Measurements from ENCODE around the gene NOX5. TPM values are rescaled to one million over a fixed set of nuclear protein-coding genes. Genes with fewer than 3 reads are reported as not detected.

The NOX5 gene
- total RNA-seq, 3 donors from 2014 or later (not counting 1 experiment from before 2014, with no cell fraction given) = 0.20 TPM; not detected in 2

DNA sequence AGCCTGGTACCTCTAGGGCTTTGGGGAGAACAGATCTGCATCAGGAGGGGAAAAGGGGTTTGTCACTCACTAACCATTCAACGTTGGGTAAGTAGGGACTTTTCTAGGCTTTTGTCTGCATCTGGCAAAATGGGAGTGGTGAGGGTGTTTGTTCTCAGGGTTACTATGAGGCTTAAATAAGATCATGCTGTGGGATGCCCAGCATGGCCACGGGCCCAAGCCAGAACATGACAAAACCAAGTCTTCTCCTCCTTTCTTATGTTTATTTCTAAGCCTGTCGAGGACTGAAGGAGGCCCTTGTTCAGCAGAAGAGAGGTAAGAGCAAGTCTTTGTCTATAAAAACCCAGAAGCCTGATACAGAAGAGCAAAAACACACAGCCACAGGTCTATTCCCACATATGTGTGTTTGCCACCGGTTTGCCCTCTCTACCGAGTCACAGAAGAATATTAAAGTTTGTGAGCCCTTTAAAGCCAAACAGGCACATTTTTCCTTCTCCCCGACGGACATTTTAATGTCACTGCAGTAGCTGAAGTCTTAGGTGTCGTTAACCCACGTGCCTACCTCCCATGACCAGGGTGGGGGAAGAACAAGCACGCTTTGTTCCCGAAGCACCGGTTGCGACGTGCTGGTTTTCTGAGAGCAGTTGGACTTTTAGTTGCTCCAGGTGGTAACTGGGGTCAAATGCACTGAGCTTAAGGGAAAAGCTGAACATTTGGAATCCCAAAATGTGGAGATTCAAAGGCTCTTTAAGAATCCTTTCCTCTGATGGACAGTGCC is 72.1 kb downstream of the NOX5 start:
- Histone ChIP-seq H3K27ac (ENCODE audit: low read length) (no peak overlapping the region), H3K4me1 (ENCODE audit: control insufficient read depth, insufficient read depth, low read length) (no peaks in the 10 kb centered on the region), H3K4me3 (ENCODE audit: low read length) (no peak overlapping the region), H3K27me3 (ENCODE audit: control insufficient read depth, insufficient read depth, low read length) (no peaks in the 10 kb centered on the region), H3K36me3 (ENCODE audit: control insufficient read depth, insufficient read depth, low read length) (no peaks in the 10 kb centered on the region), H3K9me3 (ENCODE audit: control insufficient read depth, insufficient read depth, low read length) (no peaks in the 10 kb centered on the region)
- TF ChIP-seq, protein P1, sequence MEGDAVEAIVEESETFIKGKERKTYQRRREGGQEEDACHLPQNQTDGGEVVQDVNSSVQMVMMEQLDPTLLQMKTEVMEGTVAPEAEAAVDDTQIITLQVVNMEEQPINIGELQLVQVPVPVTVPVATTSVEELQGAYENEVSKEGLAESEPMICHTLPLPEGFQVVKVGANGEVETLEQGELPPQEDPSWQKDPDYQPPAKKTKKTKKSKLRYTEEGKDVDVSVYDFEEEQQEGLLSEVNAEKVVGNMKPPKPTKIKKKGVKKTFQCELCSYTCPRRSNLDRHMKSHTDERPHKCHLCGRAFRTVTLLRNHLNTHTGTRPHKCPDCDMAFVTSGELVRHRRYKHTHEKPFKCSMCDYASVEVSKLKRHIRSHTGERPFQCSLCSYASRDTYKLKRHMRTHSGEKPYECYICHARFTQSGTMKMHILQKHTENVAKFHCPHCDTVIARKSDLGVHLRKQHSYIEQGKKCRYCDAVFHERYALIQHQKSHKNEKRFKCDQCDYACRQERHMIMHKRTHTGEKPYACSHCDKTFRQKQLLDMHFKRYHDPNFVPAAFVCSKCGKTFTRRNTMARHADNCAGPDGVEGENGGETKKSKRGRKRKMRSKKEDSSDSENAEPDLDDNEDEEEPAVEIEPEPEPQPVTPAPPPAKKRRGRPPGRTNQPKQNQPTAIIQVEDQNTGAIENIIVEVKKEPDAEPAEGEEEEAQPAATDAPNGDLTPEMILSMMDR (IDR thresholded peaks at IDR 0.05) = no peak
- Mint-ChIP-seq H3K27ac (no peak overlapping the region), H3K27me3 (ENCODE audit: low read depth in 2 of 2) (peaks cover 21 to 28% of the 10 kb centered on the region in 2 donors), H3K9me3 (no peaks in the 10 kb centered on the region), H3K4me1 (no peaks in the 10 kb centered on the region), H3K4me3 (no peak overlapping the region), H3K36me3 (no peaks in the 10 kb centered on the region)
- ATAC-seq = no peak
- intact Hi-C loops (cut with micrococcal nuclease) = no loop called here
- DNase-seq = no peak
- 83% methylated on average over 14 of the region's 14 CpGs for WGBS (ENCODE audit: insufficient coverage)

DNA sequence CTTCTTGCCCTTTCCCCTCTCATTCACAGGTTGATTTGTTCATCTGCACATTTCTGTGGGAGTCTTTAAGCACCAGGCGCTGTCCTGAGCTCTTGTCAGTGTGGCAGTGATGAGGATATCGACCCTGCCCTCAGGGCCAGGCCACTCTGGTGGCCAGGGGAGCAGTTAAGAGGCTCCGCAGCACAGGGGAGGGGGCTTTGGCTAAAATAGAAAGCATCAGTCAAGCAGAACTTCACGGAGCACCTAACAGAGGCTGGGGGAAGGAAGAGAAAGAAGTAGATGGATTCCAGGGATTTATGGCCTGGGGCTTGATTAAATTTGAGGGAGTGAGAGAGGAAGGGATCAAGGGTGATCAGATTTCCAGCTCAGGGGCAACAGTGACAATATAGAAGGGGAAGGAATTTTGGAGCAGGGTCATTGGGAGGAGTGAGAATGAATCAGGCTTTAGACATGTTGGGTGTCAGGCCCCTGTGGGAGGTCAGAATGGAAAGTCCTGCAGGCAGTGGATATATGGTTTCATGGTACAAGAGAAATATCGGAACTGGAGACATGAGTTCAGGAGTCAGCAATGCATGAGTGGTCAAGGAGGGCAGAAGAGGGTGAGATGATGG is 73.0 kb downstream of the NOX5 start:
- no peak overlapping the region for H3K4me3 Mint-ChIP-seq
- Histone ChIP-seq H3K27ac (ENCODE audit: low read length) (no peak overlapping the region), H3K4me3 (ENCODE audit: low read length) (no peak overlapping the region), H3K27me3 (ENCODE audit: control insufficient read depth, insufficient read depth, low read length) (no peaks in the 10 kb centered on the region), H3K36me3 (ENCODE audit: control insufficient read depth, insufficient read depth, low read length) (no peaks in the 10 kb centered on the region), H3K9me3 (ENCODE audit: control insufficient read depth, insufficient read depth, low read length) (no peaks in the 10 kb centered on the region), H3K4me1 (ENCODE audit: control insufficient read depth, insufficient read depth, low read length) (no peaks in the 10 kb centered on the region)
- no peaks in the 10 kb centered on the region for H3K4me1 Mint-ChIP-seq
- peaks cover 23 to 28% of the 10 kb centered on the region in 2 donors for H3K27me3 Mint-ChIP-seq (ENCODE audit: low read depth in 2 of 2)
- intact Hi-C loops (cut with micrococcal nuclease) = no loop called here
- WGBS (ENCODE audit: insufficient coverage) = 95% methylated on average over 5 of the region's 5 CpGs
- ATAC-seq (no peak), DNase-seq (no peak)
- H3K36me3 Mint-ChIP-seq = no peaks in the 10 kb centered on the region
- no peak overlapping the region for H3K27ac Mint-ChIP-seq
- no peaks in the 10 kb centered on the region for H3K9me3 Mint-ChIP-seq
- TF ChIP-seq, protein P1 (IDR thresholded peaks at IDR 0.05) = no peak

DNA sequence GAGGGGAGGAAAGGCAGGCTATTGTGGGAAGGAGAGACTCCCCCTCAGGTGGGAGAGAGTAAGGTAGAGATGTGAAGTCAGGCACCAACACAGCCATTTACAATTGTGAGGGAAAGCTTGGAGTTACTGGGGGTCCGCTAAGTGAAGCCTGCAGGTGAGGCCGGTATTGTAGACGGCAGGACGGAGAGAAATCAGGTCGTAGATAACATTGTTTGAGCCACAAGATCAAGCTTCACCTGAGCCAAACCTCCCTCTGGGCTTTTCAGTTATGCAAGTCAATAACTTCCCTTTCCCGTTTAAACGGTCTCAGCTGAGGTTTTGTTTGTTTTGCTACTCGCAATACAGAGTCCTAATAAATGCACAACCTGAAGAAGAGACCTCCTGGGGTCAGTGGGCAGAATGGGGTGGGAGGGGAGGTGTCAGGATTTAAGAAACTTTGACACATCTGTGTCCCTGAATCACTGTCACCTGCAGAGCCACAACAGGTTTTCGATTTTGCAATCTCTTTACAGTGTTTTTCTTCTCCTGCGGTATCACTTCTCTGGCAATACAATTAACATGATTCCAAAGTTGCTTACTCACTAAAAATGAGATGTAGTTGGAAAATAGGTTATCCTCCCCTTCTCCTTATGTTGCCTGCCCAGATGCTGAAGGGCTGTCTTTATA is 73.9 kb downstream of the NOX5 start:
- TF ChIP-seq, protein P1 (IDR thresholded peaks at IDR 0.05) = no peak
- H3K27me3 ChIP-seq (ENCODE audit: control insufficient read depth, insufficient read depth, low read length) = no peaks in the 10 kb centered on the region
- intact Hi-C loops (cut with micrococcal nuclease) = no loop called here
- no peak overlapping the region for H3K27ac Mint-ChIP-seq
- H3K9me3 ChIP-seq (ENCODE audit: control insufficient read depth, insufficient read depth, low read length) = no peaks in the 10 kb centered on the region
- ATAC-seq (no peak), DNase-seq (no peak)
- no peaks in the 10 kb centered on the region for H3K36me3 ChIP-seq (ENCODE audit: control insufficient read depth, insufficient read depth, low read length)
- no peak overlapping the region for H3K27ac ChIP-seq (ENCODE audit: low read length)
- no peaks in the 10 kb centered on the region for H3K9me3 Mint-ChIP-seq
- 21% methylated on average over 7 of the region's 10 CpGs for WGBS (ENCODE audit: insufficient coverage)
- H3K36me3 Mint-ChIP-seq = no peaks in the 10 kb centered on the region
- H3K27me3 Mint-ChIP-seq (ENCODE audit: low read depth in 2 of 2) = peaks cover 23 to 28% of the 10 kb centered on the region in 2 donors
- H3K4me1 ChIP-seq (ENCODE audit: control insufficient read depth, insufficient read depth, low read length) = no peaks in the 10 kb centered on the region
- H3K4me3 ChIP-seq (ENCODE audit: low read length) = no peak overlapping the region
- H3K4me1 Mint-ChIP-seq = no peaks in the 10 kb centered on the region
- H3K4me3 Mint-ChIP-seq = no peak overlapping the region
